ENCODE measurements around the gene CPNE5.

GRCh38 chr6:36825994-36826393, 13.2 kb downstream of the CPNE5 start:
- TF ChIP-seq CTCF (conservative IDR thresholded peaks at IDR 0.05; ENCODE audit: low read length) (no peak), EZH2phosphoT487 (IDR thresholded peaks at IDR 0.05; ENCODE audit: borderline replicate concordance) (no peak)

Data from Loucy (cell line).